Activated CD4-positive, alpha-beta T cell treated with anti-CD3 and anti-CD28 coated beads for 4 hours (primary cell): ENCODE measurements around the gene USP2.
"Not testable (repeated sequence)": the region's sequence is repeated elsewhere in the genome, so short reads cannot be mapped to it uniquely, and the experiment has no call there.

Source experiments
- DNase-seq, 2 donors: peaks; one replicate each; pipeline ENCODE4 v3.0.0-alpha.2; 2020

USP2 gene

GRCh38 chr11:119412072-119412471 is 30.6 kb upstream of the USP2 start:
- DNase-seq, result no peak

GRCh38 chr11:119410501-119410900 is 29.0 kb upstream of the USP2 start:
- DNase-seq, result no peak

- DNase-seq, result no peak
Measured at GRCh38 chr11:119409731-119410130, 28.2 kb upstream of the USP2 start.

GRCh38 chr11:119406005-119406404 is 24.5 kb upstream of the USP2 start:
- no peak for DNase-seq

- DNase-seq, result not testable (repeated sequence)
Measured at GRCh38 chr11:119405448-119405847, 24.0 kb upstream of the USP2 start.

GRCh38 chr11:119404872-119405271 is 23.4 kb upstream of the USP2 start:
- no peak for DNase-seq

GRCh38 chr11:119403021-119403420 is 21.5 kb upstream of the USP2 start:
- DNase-seq, result no peak

GRCh38 chr11:119402470-119402869 is 21.0 kb upstream of the USP2 start:
- no peak for DNase-seq

- DNase-seq, result no peak
Measured at GRCh38 chr11:119400860-119401259, 19.4 kb upstream of the USP2 start.

- DNase-seq, result no peak
Measured at GRCh38 chr11:119397740-119398139, 16.2 kb upstream of the USP2 start.

GRCh38 chr11:119396835-119397234 is 15.3 kb upstream of the USP2 start:
- DNase-seq, result no peak

- no peak for DNase-seq
Measured at GRCh38 chr11:119391275-119391674, 9.8 kb upstream of the USP2 start.

GRCh38 chr11:119389611-119390254 is 8.2 kb upstream of the USP2 start:
- peak in 1 of 2 donors; percentile 14 for DNase-seq

- DNase-seq, result no peak
Measured at GRCh38 chr11:119388103-119388502, 6.6 kb upstream of the USP2 start.

GRCh38 chr11:119384332-119384731 is 2.8 kb upstream of the USP2 start:
- DNase-seq, result no peak

GRCh38 chr11:119382513-119382912 is 1.0 kb upstream of the USP2 start:
- DNase-seq, result not testable (repeated sequence)

GRCh38 chr11:119382101-119382500 is 611 bp upstream of the USP2 start:
- DNase-seq, result no peak

- no peak for DNase-seq
Measured at GRCh38 chr11:119380827-119381180, 686 bp downstream of the USP2 start.

- no peak for DNase-seq
Measured at GRCh38 chr11:119380160-119380826, 1.2 kb downstream of the USP2 start.

GRCh38 chr11:119378851-119379465 is 2.5 kb downstream of the USP2 start:
- no peak for DNase-seq

GRCh38 chr11:119377961-119378667 is 3.4 kb downstream of the USP2 start:
- DNase-seq, result no peak

GRCh38 chr11:119377112-119377901 is 4.2 kb downstream of the USP2 start:
- DNase-seq, result no peak
